Caco-2 (cell line): ENCODE results near the gene H1-8. TPM values are rescaled to one million over a fixed set of nuclear protein-coding genes. Genes with fewer than 3 reads are reported as not detected.

ENCODE experiments used
- BruUV-seq: library from RNA; stranded (reverse); fragments of 400-500 nt; replicated peaks from 2 replicates; lab custom pipeline; 2021; lab: Mats Ljungman, UMichigan
- CTCF ChIA-PET: fragments of 300-600 bp; sonication (Branson Sonifier 250); formaldehyde crosslinking; loops from one replicate; lab custom pipeline; 2022; ENCODE audit warnings: antibody characterized with exemption; lab: Charles Lee
- POLR2A ChIA-PET: fragments of 300-600 bp; sonication (Branson Sonifier 250); formaldehyde crosslinking; loops from one replicate; lab custom pipeline; 2022; ENCODE audit warnings: antibody characterized with exemption; lab: Charles Lee
- DNase-seq, 2 experiments: peaks; one replicate each; pipeline versions ENCODE4 v3.0.0 to v3.0.0-alpha.2; 2020 to 2022
- H3K27me3 ChIP-seq: replicated peaks from 2 replicates; pipeline ENCODE4 v1.6.0; 2011; ENCODE audit warnings: low read length; ENCODE audit not compliant: control insufficient read depth, insufficient read depth
- H3K36me3 ChIP-seq: 2 replicates; pipeline ENCODE4 v1.5.1; 2011; ENCODE audit warnings: low read length; ENCODE audit not compliant: control insufficient read depth, insufficient read depth
- H3K4me1 ChIP-seq: fragments of 250-450 bp; sonication (Bioruptor Pico); 2 replicates; pipeline ENCODE4 v1.5.1; 2020; ENCODE audit warnings: mild to moderate bottlenecking
- H3K4me3 ChIP-seq: 2 replicates; pipeline ENCODE4 v1.5.1; 2011; ENCODE audit warnings: low read depth, mild to moderate bottlenecking, control low read depth, low read length
- H3K9me3 ChIP-seq: fragments of 250-450 bp; sonication (Bioruptor Pico); 2 replicates; pipeline ENCODE4 v1.5.1; 2020; ENCODE audit warnings: mild to moderate bottlenecking, moderate library complexity
- H3K27ac Mint-ChIP-seq: one replicate; pipeline ENCODE4 v1.8.0; 2022; ENCODE audit warnings: mixed read lengths; ENCODE audit not compliant: unreplicated experiment
- H3K27me3 Mint-ChIP-seq: one replicate; pipeline ENCODE4 v1.8.0; 2022; ENCODE audit warnings: mixed read lengths; ENCODE audit not compliant: insufficient read depth, unreplicated experiment
- H3K36me3 Mint-ChIP-seq: one replicate; pipeline ENCODE4 v1.8.0; 2022; ENCODE audit warnings: mild to moderate bottlenecking, mixed read lengths; ENCODE audit not compliant: insufficient read depth, unreplicated experiment
- H3K4me1 Mint-ChIP-seq: one replicate; pipeline ENCODE4 v1.8.0; 2022; ENCODE audit warnings: low read depth, mixed read lengths; ENCODE audit not compliant: unreplicated experiment
- H3K4me3 Mint-ChIP-seq: one replicate; pipeline ENCODE4 v1.8.0; 2022; ENCODE audit warnings: mild to moderate bottlenecking, moderate library complexity, mixed read lengths; ENCODE audit not compliant: unreplicated experiment
- H3K9me3 Mint-ChIP-seq: one replicate; pipeline ENCODE4 v1.8.0; 2022; ENCODE audit warnings: mixed read lengths; ENCODE audit not compliant: unreplicated experiment
- intact Hi-C: fragments of 100-400 bp; cut with micrococcal nuclease; formaldehyde crosslinking; loops from one replicate; pipeline ENCODE4 v1.10.0; 2022; ENCODE audit not compliant: unreplicated experiment
- total RNA-seq: library from RNA; stranded (reverse); gene quantifications from 2 replicates; pipeline ENCODE4 v1.2.3, GENCODE V29; 2022
- TF ChIP-seq, protein P1 (sequence below), 2 experiments: fragments of 200-600 bp in 1 of 2; IDR thresholded peaks; 1 replicate in 1 of 2; 2 replicates in 1 of 2; pipeline versions ENCODE4 v1.5.1 to v1.8.0; 2011 to 2022; ENCODE audit warnings: antibody characterized with exemption in 1 of 2, control low read depth in 1 of 2, inconsistent platforms in 1 of 2, low read depth in 1 of 2, low read length in 1 of 2, mild to moderate bottlenecking in 1 of 2, moderate library complexity in 1 of 2; ENCODE audit not compliant: insufficient read depth in 1 of 2, severe bottlenecking in 1 of 2, unreplicated experiment in 1 of 2

H1-8 gene
- total RNA-seq, 1 experiment from 2014 or later, result not detected

DNA sequence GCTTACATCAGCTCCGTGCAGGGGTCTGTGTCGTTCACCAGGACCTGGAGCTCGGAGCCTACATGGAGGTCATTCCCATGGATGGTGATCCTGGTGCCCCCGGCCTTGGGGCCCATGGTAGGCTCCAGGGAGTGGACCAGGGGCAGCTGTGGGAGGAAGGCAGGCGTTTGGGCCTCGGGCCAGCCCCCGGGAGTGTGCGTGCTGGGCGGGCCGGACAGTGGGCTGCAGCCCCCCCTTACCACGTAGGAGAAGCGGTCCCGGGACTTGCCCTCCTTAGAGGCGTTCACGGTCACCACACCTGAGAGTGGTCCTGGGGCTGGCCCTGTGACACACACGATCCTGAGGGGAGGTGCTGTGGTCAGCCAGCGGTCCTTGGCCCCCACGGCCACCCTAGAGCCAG is 29.6 kb downstream of the H1-8 start:
- Histone ChIP-seq H3K27me3 (no peaks in the 10 kb centered on the region), H3K36me3 (no peaks in the 10 kb centered on the region), H3K9me3 (no peaks in the 10 kb centered on the region), H3K4me3 (no peak overlapping the region), H3K4me1 (no peaks in the 10 kb centered on the region)
- BruUV-seq, result no TSS peak
- DNase-seq, result no peak
- Mint-ChIP-seq H3K4me1 (no peaks in the 10 kb centered on the region), H3K9me3 (no peaks in the 10 kb centered on the region), H3K36me3 (peaks cover 6% of the 10 kb centered on the region), H3K4me3 (no peak overlapping the region), H3K27me3 (no peaks in the 10 kb centered on the region), H3K27ac (no peak overlapping the region)
- intact Hi-C loops, result no loop called here
- TF ChIP-seq, protein P1, sequence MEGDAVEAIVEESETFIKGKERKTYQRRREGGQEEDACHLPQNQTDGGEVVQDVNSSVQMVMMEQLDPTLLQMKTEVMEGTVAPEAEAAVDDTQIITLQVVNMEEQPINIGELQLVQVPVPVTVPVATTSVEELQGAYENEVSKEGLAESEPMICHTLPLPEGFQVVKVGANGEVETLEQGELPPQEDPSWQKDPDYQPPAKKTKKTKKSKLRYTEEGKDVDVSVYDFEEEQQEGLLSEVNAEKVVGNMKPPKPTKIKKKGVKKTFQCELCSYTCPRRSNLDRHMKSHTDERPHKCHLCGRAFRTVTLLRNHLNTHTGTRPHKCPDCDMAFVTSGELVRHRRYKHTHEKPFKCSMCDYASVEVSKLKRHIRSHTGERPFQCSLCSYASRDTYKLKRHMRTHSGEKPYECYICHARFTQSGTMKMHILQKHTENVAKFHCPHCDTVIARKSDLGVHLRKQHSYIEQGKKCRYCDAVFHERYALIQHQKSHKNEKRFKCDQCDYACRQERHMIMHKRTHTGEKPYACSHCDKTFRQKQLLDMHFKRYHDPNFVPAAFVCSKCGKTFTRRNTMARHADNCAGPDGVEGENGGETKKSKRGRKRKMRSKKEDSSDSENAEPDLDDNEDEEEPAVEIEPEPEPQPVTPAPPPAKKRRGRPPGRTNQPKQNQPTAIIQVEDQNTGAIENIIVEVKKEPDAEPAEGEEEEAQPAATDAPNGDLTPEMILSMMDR (IDR thresholded peaks at IDR 0.05; ENCODE audit: insufficient read depth in 1 of 2, low read depth in 1 of 2, low read length in 1 of 2, severe bottlenecking in 1 of 2, unreplicated experiment in 1 of 2), result no peak
- ChIA-PET CTCF (no interaction called here), POLR2A (no interaction called here)

DNA sequence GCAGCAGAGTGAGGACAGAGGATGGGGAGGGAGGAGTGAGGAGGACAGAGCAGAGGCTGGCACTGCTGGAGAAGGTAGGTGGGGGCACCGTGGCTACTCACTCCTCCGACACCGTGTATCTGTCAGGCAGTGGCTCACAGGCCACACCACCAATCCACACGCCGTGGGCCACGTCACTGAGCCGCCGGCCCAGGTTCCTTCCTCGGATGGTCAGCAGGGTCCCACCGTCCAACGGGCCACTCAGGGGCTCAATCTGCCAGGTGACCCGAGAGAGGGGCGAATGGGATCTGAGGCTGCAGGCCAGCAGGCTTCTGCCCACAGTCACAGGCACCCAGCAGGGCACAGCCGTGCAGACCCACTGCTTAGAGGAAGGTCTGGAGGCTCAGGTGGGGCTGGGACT is 30.5 kb downstream of the H1-8 start:
- Mint-ChIP-seq H3K27ac (no peak overlapping the region), H3K4me1 (no peaks in the 10 kb centered on the region), H3K9me3 (no peaks in the 10 kb centered on the region), H3K36me3 (peaks cover 6% of the 10 kb centered on the region), H3K27me3 (no peaks in the 10 kb centered on the region), H3K4me3 (no peak overlapping the region)
- Histone ChIP-seq H3K27me3 (no peaks in the 10 kb centered on the region), H3K36me3 (no peaks in the 10 kb centered on the region), H3K9me3 (no peaks in the 10 kb centered on the region), H3K4me1 (no peaks in the 10 kb centered on the region), H3K4me3 (no peak overlapping the region)
- TF ChIP-seq, protein P1 (IDR thresholded peaks at IDR 0.05; ENCODE audit: insufficient read depth in 1 of 2, low read depth in 1 of 2, low read length in 1 of 2, severe bottlenecking in 1 of 2, unreplicated experiment in 1 of 2), result no peak
- no peak for DNase-seq
- CTCF ChIA-PET, result no interaction called here
- BruUV-seq, result no TSS peak
- intact Hi-C loops, result no loop called here
- POLR2A ChIA-PET, result no interaction called here

DNA sequence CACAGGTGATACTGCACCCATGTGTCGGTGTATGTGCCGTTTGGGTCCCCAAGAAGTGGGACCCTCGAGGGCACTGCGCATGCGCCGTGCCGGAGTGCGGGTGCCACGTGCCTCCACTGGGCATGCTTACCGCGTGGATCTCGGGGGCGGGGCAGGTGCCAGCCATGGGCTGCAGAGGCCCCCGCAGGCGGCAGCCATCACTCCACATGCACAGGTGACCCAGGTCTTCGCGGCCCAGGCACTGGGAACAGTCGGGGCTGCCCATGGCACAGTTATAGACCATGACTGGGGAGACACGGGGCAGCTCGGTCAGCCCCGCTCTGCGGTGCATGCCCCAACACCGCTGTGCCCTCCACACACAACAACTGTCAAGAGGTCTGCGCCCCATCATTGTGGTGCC is 31.2 kb downstream of the H1-8 start:
- no peaks in the 10 kb centered on the region for H3K4me1 Mint-ChIP-seq
- no peaks in the 10 kb centered on the region for H3K27me3 Mint-ChIP-seq
- no peak overlapping the region for H3K27ac Mint-ChIP-seq
- H3K9me3 ChIP-seq, result no peaks in the 10 kb centered on the region
- no peaks in the 10 kb centered on the region for H3K9me3 Mint-ChIP-seq
- H3K27me3 ChIP-seq, result no peaks in the 10 kb centered on the region
- POLR2A ChIA-PET, result no interaction called here
- H3K4me1 ChIP-seq, result no peaks in the 10 kb centered on the region
- intact Hi-C loops, result no loop called here
- peaks cover 6% of the 10 kb centered on the region for H3K36me3 Mint-ChIP-seq
- no peak overlapping the region for H3K4me3 ChIP-seq
- DNase-seq, result no peak
- BruUV-seq, result no TSS peak
- CTCF ChIA-PET, result no interaction called here
- TF ChIP-seq, protein P1 (IDR thresholded peaks at IDR 0.05; ENCODE audit: insufficient read depth in 1 of 2, low read depth in 1 of 2, low read length in 1 of 2, severe bottlenecking in 1 of 2, unreplicated experiment in 1 of 2), result no peak
- no peaks in the 10 kb centered on the region for H3K36me3 ChIP-seq
- no peak overlapping the region for H3K4me3 Mint-ChIP-seq
